DND-41 (cell line): ENCODE measurements around the gene LCAT.

ENCODE experiments used
- EZH2 ChIP-seq: IDR thresholded peaks from 3 replicates; pipeline ENCODE4 v1.6.1; 2012; ENCODE audit warnings: borderline replicate concordance, low read depth, mild to moderate bottlenecking, moderate library complexity, low read length, inconsistent platforms; ENCODE audit not compliant: severe bottlenecking
- TF ChIP-seq, protein P1 (sequence below): IDR thresholded peaks from 2 replicates; pipeline ENCODE4 v1.5.1; 2012; ENCODE audit warnings: borderline replicate concordance, low read length, moderate library complexity, mild to moderate bottlenecking; ENCODE audit not compliant: poor library complexity, severe bottlenecking; ENCODE audit errors: extremely low read depth

DNA sequence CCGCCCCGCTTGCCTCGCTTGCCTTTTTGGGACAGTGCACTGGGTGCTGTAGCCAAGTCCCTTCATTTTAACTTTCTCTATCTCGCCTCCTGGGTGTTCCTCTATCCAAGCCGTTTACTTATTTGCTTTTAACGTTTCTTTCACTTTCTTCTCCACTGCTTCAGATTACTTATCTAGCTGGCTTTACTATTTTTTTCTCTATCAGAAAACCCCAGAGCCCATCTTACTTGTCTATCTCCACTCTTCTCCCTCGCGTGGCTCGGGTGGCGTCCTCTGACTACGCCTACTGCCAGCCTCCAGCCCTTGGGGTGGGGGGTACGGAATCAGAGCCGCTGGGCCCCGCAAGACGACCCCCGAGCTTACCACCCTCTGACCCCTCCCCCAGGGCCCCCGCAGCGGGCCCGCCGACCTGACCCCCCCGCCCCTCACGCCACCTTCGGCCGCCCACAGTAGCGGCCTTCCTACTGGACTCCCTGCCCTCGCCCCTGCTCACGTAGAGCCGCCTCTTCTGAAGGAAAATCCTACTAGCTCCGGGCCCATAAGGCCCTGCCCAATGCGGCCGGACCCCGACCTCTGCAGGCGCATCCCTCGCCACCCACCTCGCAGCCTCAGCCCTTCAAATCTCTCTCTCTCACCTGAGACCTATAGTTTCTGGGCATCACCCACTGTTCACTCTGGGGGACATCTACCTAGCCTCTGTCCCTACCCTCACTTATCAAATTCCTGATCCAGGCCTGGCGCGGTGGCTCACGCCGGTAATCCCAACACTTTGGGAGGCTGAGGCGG, 25.5 kb upstream of the LCAT start:
- TF ChIP-seq, protein P1, sequence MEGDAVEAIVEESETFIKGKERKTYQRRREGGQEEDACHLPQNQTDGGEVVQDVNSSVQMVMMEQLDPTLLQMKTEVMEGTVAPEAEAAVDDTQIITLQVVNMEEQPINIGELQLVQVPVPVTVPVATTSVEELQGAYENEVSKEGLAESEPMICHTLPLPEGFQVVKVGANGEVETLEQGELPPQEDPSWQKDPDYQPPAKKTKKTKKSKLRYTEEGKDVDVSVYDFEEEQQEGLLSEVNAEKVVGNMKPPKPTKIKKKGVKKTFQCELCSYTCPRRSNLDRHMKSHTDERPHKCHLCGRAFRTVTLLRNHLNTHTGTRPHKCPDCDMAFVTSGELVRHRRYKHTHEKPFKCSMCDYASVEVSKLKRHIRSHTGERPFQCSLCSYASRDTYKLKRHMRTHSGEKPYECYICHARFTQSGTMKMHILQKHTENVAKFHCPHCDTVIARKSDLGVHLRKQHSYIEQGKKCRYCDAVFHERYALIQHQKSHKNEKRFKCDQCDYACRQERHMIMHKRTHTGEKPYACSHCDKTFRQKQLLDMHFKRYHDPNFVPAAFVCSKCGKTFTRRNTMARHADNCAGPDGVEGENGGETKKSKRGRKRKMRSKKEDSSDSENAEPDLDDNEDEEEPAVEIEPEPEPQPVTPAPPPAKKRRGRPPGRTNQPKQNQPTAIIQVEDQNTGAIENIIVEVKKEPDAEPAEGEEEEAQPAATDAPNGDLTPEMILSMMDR: no peak
- TF ChIP-seq EZH2: no peak
